Neutrophil (primary cell): ENCODE data around the gene COLEC12.

Source experiments
- H3K27ac ChIP-seq: fragments of 200-600 bp; sonication (generic); 2 replicates; pipeline ENCODE4 v1.5.1; 2016; ENCODE audit warnings: mild to moderate bottlenecking, moderate library complexity
- H3K27me3 ChIP-seq: fragments of 200-600 bp; sonication (generic); 2 replicates; pipeline ENCODE4 v1.6.0; 2016; ENCODE audit warnings: mild to moderate bottlenecking
- H3K36me3 ChIP-seq: fragments of 200-600 bp; sonication (generic); 2 replicates; pipeline ENCODE4 v1.5.1; 2017
- H3K4me1 ChIP-seq, 2 experiments: fragments of 200-600 bp in 1 of 2; sonication (generic) in 1 of 2; 1 replicate in 1 of 2; 2 replicates in 1 of 2; pipeline versions ENCODE4 v1.5.1 to v1.6.1; 2013 to 2016; ENCODE audit warnings: low read depth in 1 of 2, low read length in 1 of 2, mild to moderate bottlenecking in 1 of 2, moderate library complexity in 1 of 2; ENCODE audit not compliant: control insufficient read depth in 1 of 2, insufficient read depth in 1 of 2
- H3K4me3 ChIP-seq, 2 experiments: fragments of 200-600 bp in 1 of 2; sonication (generic) in 1 of 2; 1 replicate in 1 of 2; 2 replicates in 1 of 2; pipeline ENCODE4 v1.5.1; 2013 to 2016; ENCODE audit warnings: low read depth in 1 of 2, low read length in 1 of 2, mild to moderate bottlenecking in 1 of 2, moderate library complexity in 1 of 2
- H3K9me3 ChIP-seq: fragments of 200-600 bp; sonication (generic); 2 replicates; pipeline ENCODE4 v1.5.1; 2016
- TF ChIP-seq, protein P1 (sequence below): fragments of 200-600 bp; sonication (generic); IDR thresholded peaks from 2 replicates; pipeline ENCODE4 v1.5.1; 2016; ENCODE audit warnings: antibody characterized with exemption

The COLEC12 gene

DNA sequence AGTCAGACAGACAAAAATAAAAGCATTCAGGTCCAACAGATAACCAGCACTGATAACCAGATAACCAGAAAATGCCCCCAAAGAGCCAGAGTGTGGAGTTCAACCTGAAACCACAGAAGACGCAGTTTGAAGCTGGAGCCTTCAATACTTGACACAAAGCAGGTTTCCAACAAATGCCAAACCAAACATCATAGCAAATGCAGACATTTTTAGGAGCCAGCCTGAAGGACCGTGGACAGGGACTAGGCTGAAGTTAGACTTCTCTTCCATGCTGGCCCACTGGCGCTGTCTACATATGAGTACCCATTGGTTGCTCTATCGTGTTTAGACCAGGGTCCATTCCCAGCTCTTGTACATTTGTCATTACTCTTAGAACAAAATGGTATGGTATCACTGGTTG, 9.9 kb downstream of the COLEC12 start:
- Histone ChIP-seq H3K4me3 (no peak overlapping the region), H3K27me3 (peaks cover 21% of the 10 kb centered on the region), H3K4me1 (no peaks in the 10 kb centered on the region), H3K27ac (no peak overlapping the region), H3K36me3 (no peaks in the 10 kb centered on the region), H3K9me3 (no peaks in the 10 kb centered on the region)
- TF ChIP-seq, protein P1, sequence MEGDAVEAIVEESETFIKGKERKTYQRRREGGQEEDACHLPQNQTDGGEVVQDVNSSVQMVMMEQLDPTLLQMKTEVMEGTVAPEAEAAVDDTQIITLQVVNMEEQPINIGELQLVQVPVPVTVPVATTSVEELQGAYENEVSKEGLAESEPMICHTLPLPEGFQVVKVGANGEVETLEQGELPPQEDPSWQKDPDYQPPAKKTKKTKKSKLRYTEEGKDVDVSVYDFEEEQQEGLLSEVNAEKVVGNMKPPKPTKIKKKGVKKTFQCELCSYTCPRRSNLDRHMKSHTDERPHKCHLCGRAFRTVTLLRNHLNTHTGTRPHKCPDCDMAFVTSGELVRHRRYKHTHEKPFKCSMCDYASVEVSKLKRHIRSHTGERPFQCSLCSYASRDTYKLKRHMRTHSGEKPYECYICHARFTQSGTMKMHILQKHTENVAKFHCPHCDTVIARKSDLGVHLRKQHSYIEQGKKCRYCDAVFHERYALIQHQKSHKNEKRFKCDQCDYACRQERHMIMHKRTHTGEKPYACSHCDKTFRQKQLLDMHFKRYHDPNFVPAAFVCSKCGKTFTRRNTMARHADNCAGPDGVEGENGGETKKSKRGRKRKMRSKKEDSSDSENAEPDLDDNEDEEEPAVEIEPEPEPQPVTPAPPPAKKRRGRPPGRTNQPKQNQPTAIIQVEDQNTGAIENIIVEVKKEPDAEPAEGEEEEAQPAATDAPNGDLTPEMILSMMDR, result no peak

GRCh38 chr18:490024-490366, 10.5 kb downstream of the COLEC12 start:
- Histone ChIP-seq H3K36me3 (no peaks in the 10 kb centered on the region), H3K27ac (no peak overlapping the region), H3K27me3 (peaks cover 15% of the 10 kb centered on the region), H3K9me3 (no peaks in the 10 kb centered on the region), H3K4me1 (no peaks in the 10 kb centered on the region), H3K4me3 (no peak overlapping the region)
- TF ChIP-seq, protein P1, result no peak

GRCh38 chr18:489244-490023, 11.1 kb downstream of the COLEC12 start:
- Histone ChIP-seq H3K4me3 (no peak overlapping the region), H3K4me1 (no peaks in the 10 kb centered on the region), H3K27ac (no peak overlapping the region), H3K27me3 (peaks cover 9% of the 10 kb centered on the region), H3K9me3 (no peaks in the 10 kb centered on the region), H3K36me3 (no peaks in the 10 kb centered on the region)
- TF ChIP-seq, protein P1, result no peak

- TF ChIP-seq, protein P1, result no peak
- no peaks in the 10 kb centered on the region for H3K4me1 ChIP-seq
- H3K9me3 ChIP-seq, result no peaks in the 10 kb centered on the region
- no peak overlapping the region for H3K27ac ChIP-seq
- no peak overlapping the region for H3K4me3 ChIP-seq
- peaks cover 4% of the 10 kb centered on the region for H3K27me3 ChIP-seq
- H3K36me3 ChIP-seq, result no peaks in the 10 kb centered on the region
Observed at GRCh38 chr18:486929-487740, 13.4 kb downstream of the COLEC12 start.

DNA sequence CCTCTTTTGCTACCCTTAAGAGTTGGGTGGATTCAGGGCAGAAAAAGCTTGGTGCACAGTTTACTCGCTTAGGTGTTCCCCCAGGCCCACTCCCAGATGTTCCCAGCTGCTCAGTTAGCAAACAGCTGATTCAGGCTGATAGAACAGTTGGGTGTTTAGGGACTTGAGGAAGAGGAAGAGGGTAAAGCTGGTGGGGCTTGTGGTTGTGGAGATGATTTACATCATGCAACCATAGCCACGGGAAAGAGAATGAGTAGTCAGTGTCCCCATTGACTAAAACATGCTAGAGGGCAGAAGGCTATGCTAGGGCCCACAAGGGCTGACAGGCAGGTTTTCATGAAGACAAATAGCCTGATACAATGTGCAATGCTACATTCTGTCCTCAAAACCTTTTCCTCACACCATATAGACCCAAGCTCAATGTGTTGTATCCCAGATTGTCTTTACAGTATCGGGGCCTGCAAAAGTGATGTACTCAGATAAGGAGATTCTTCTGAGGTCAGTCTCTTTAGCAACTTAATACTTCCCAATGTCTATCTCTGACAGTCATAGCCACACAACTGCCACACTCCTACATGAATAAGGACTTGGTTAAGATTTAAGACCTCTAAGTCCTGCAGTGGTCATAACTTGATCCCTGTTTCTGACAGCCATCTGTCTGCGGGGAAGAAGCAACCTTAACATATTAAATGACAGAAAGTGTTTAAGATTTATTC, 15.6 kb downstream of the COLEC12 start:
- no peaks in the 10 kb centered on the region for H3K36me3 ChIP-seq
- H3K9me3 ChIP-seq, result no peaks in the 10 kb centered on the region
- H3K4me3 ChIP-seq, result no peak overlapping the region
- H3K27ac ChIP-seq, result no peak overlapping the region
- no peaks in the 10 kb centered on the region for H3K4me1 ChIP-seq
- H3K27me3 ChIP-seq, result peaks cover 8% of the 10 kb centered on the region
- TF ChIP-seq, protein P1, result no peak
